Measurements from ENCODE around the gene TSPAN4. TPM values are rescaled to one million over a fixed set of nuclear protein-coding genes. Genes with fewer than 3 reads are reported as not detected.
A peak's percentile ranks its signal among the peaks of the same experiment; 100 is the strongest.

TSPAN4 gene
- total and polyA plus RNA-seq, 9 of the 15 experiments (the other 6 are each of a cell fraction or from before 2014, with no cell fraction given) = 0.07 to 31.0 (median 15.7) TPM

- TF ChIP-seq SFPQ (IDR thresholded peaks at IDR 0.05; ENCODE audit: low read depth, low read length) (no peak), CTCF (IDR thresholded peaks at IDR 0.05 in 2 of 3, conservative IDR thresholded peaks at IDR 0.05 in 1 of 3; ENCODE audit: insufficient read depth in 2 of 3, low read depth in 1 of 3, low read length in 3 of 3) (peak; percentile 42 to 64 (median 56); a peak in 5 of 6 replicates), DPF2 (IDR thresholded peaks at IDR 0.05) (no peak), RAD21 (CRISPR knock-in tag; conservative IDR thresholded peaks at IDR 0.05 in 1 of 2, IDR thresholded peaks at IDR 0.05 in 1 of 2) (peak in 1 of 2 experiments; percentile 37; a peak in 1 of 4 replicates), ZBTB7A (IDR thresholded peaks at IDR 0.05; ENCODE audit: borderline replicate concordance, control insufficient read depth, low read depth, low read length) (peak; percentile 32; the same call in 1 of the 2 replicates)
Measured at GRCh38 chr11:850775-851763, 8.4 kb downstream of the TSPAN4 start (continued).

Data from K562 (cell line).